ENCODE data around the gene C9orf57.
A peak's percentile ranks its signal among the peaks of the same experiment; 100 is the strongest.

C9orf57 gene

GRCh38 chr9:72044095-72044494 lies 16.3 kb downstream of the C9orf57 start:
- no peaks in the 10 kb centered on the region for H3F3A ChIP-seq (ENCODE audit: control insufficient read depth, insufficient read depth)
- H4K20me1 ChIP-seq (ENCODE audit: control insufficient read depth, insufficient read depth, low read depth, low read length): no peaks in the 10 kb centered on the region
- H3K79me2 ChIP-seq (ENCODE audit: control insufficient read depth, low read length): no peaks in the 10 kb centered on the region
- H3K4me1 ChIP-seq (ENCODE audit: control insufficient read depth, low read length): no peaks in the 10 kb centered on the region
- H3K27me3 ChIP-seq (ENCODE audit: control insufficient read depth, low read length): peaks cover 8% of the 10 kb centered on the region
- no peak overlapping the region for H3K4me2 ChIP-seq (ENCODE audit: low read length)
- TF ChIP-seq EZH2phosphoT487 (IDR thresholded peaks at IDR 0.05; ENCODE audit: borderline replicate concordance, low read length): no peak
- TF ChIP-seq CTCF (IDR thresholded peaks at IDR 0.05; ENCODE audit: low read depth, low read length, poor library complexity, severe bottlenecking): no peak
- H3K4me3 ChIP-seq (ENCODE audit: low read length): no peak overlapping the region
- no peak overlapping the region for H3K27ac ChIP-seq (ENCODE audit: low read depth, low read length)
- H3K36me3 ChIP-seq (ENCODE audit: control insufficient read depth, low read length): no peaks in the 10 kb centered on the region
- H3K9me2 ChIP-seq (replicated peaks; ENCODE audit: control insufficient read depth, low read length): no peaks in the 10 kb centered on the region
- H3K9me3 ChIP-seq (ENCODE audit: control insufficient read depth, insufficient read depth, low read length): no peaks in the 10 kb centered on the region

GRCh38 chr9:72043576-72043975 lies 16.8 kb downstream of the C9orf57 start:
- Histone ChIP-seq H3K27me3 (ENCODE audit: control insufficient read depth, low read length) (peaks cover 8% of the 10 kb centered on the region), H3K9me2 (replicated peaks; ENCODE audit: control insufficient read depth, low read length) (no peaks in the 10 kb centered on the region), H3F3A (ENCODE audit: control insufficient read depth, insufficient read depth) (no peaks in the 10 kb centered on the region), H3K9me3 (ENCODE audit: control insufficient read depth, insufficient read depth, low read length) (no peaks in the 10 kb centered on the region), H3K4me3 (ENCODE audit: low read length) (no peak overlapping the region), H3K36me3 (ENCODE audit: control insufficient read depth, low read length) (no peaks in the 10 kb centered on the region), H3K4me1 (ENCODE audit: control insufficient read depth, low read length) (no peaks in the 10 kb centered on the region), H3K4me2 (ENCODE audit: low read length) (no peak overlapping the region), H3K79me2 (ENCODE audit: control insufficient read depth, low read length) (no peaks in the 10 kb centered on the region), H3K27ac (ENCODE audit: low read depth, low read length) (no peak overlapping the region), H4K20me1 (ENCODE audit: control insufficient read depth, insufficient read depth, low read depth, low read length) (no peaks in the 10 kb centered on the region)
- TF ChIP-seq CTCF (IDR thresholded peaks at IDR 0.05; ENCODE audit: low read depth, low read length, poor library complexity, severe bottlenecking) (peak; percentile 19), EZH2phosphoT487 (IDR thresholded peaks at IDR 0.05; ENCODE audit: borderline replicate concordance, low read length) (no peak)

GRCh38 chr9:72042928-72043327 lies 17.5 kb downstream of the C9orf57 start:
- H3F3A ChIP-seq (ENCODE audit: control insufficient read depth, insufficient read depth): no peaks in the 10 kb centered on the region
- peaks cover 8% of the 10 kb centered on the region for H3K27me3 ChIP-seq (ENCODE audit: control insufficient read depth, low read length)
- no peaks in the 10 kb centered on the region for H3K36me3 ChIP-seq (ENCODE audit: control insufficient read depth, low read length)
- H3K9me3 ChIP-seq (ENCODE audit: control insufficient read depth, insufficient read depth, low read length): no peaks in the 10 kb centered on the region
- TF ChIP-seq CTCF (IDR thresholded peaks at IDR 0.05; ENCODE audit: low read depth, low read length, poor library complexity, severe bottlenecking) (no peak), EZH2phosphoT487 (IDR thresholded peaks at IDR 0.05; ENCODE audit: borderline replicate concordance, low read length) (no peak)
- H3K27ac ChIP-seq (ENCODE audit: low read depth, low read length): no peak overlapping the region
- no peaks in the 10 kb centered on the region for H3K79me2 ChIP-seq (ENCODE audit: control insufficient read depth, low read length)
- H3K4me2 ChIP-seq (ENCODE audit: low read length): no peak overlapping the region
- H3K9me2 ChIP-seq (replicated peaks; ENCODE audit: control insufficient read depth, low read length): no peaks in the 10 kb centered on the region
- no peak overlapping the region for H3K4me3 ChIP-seq (ENCODE audit: low read length)
- H4K20me1 ChIP-seq (ENCODE audit: control insufficient read depth, insufficient read depth, low read depth, low read length): no peaks in the 10 kb centered on the region
- H3K4me1 ChIP-seq (ENCODE audit: control insufficient read depth, low read length): no peaks in the 10 kb centered on the region

- Histone ChIP-seq H3K36me3 (ENCODE audit: control insufficient read depth, low read length) (no peaks in the 10 kb centered on the region), H3K9me2 (replicated peaks; ENCODE audit: control insufficient read depth, low read length) (no peaks in the 10 kb centered on the region), H3F3A (ENCODE audit: control insufficient read depth, insufficient read depth) (no peaks in the 10 kb centered on the region), H3K9me3 (ENCODE audit: control insufficient read depth, insufficient read depth, low read length) (no peaks in the 10 kb centered on the region), H4K20me1 (ENCODE audit: control insufficient read depth, insufficient read depth, low read depth, low read length) (no peaks in the 10 kb centered on the region), H3K27ac (ENCODE audit: low read depth, low read length) (no peak overlapping the region), H3K79me2 (ENCODE audit: control insufficient read depth, low read length) (no peaks in the 10 kb centered on the region), H3K4me3 (ENCODE audit: low read length) (no peak overlapping the region), H3K27me3 (ENCODE audit: control insufficient read depth, low read length) (peaks cover 8% of the 10 kb centered on the region), H3K4me2 (ENCODE audit: low read length) (no peak overlapping the region), H3K4me1 (ENCODE audit: control insufficient read depth, low read length) (no peaks in the 10 kb centered on the region)
- TF ChIP-seq EZH2phosphoT487 (IDR thresholded peaks at IDR 0.05; ENCODE audit: borderline replicate concordance, low read length) (no peak), CTCF (IDR thresholded peaks at IDR 0.05; ENCODE audit: low read depth, low read length, poor library complexity, severe bottlenecking) (no peak)
Measured at GRCh38 chr9:72041775-72042194, 18.6 kb downstream of the C9orf57 start.

All from DOHH2 (cell line).